ENCODE data around the gene NAV2.

Gene NAV2

GRCh38 chr11:20020716-20021115 lies 308.1 kb downstream of the NAV2 start:
- H3K36me3 ChIP-seq (ENCODE audit: control insufficient read depth, insufficient read depth, low read length), result no peaks in the 10 kb centered on the region; the same call in 1 of the 2 replicates
- no peak overlapping the region for H3K9ac ChIP-seq (ENCODE audit: low read depth, low read length)
- no peaks in the 10 kb centered on the region for H3K27me3 ChIP-seq (ENCODE audit: control insufficient read depth, insufficient read depth, low read length)
- H3K4me3 ChIP-seq (ENCODE audit: low read depth, low read length), result no peak overlapping the region
- H3K27ac ChIP-seq (ENCODE audit: low read depth, low read length), result no peak overlapping the region
- peaks cover 72% of the 10 kb centered on the region for H3K4me1 ChIP-seq (ENCODE audit: control insufficient read depth, insufficient read depth, low read length)
- no peaks in the 10 kb centered on the region for H3K9me3 ChIP-seq (ENCODE audit: control insufficient read depth, insufficient read depth, low read length)

- peak overlapping the region; percentile 93 for H3K27ac ChIP-seq (ENCODE audit: low read depth, low read length)
- no peaks in the 10 kb centered on the region for H3K9me3 ChIP-seq (ENCODE audit: control insufficient read depth, insufficient read depth, low read length)
- no peaks in the 10 kb centered on the region; the same call in 1 of the 2 replicates for H3K36me3 ChIP-seq (ENCODE audit: control insufficient read depth, insufficient read depth, low read length)
- peaks cover 71% of the 10 kb centered on the region for H3K4me1 ChIP-seq (ENCODE audit: control insufficient read depth, insufficient read depth, low read length)
- no peak overlapping the region for H3K9ac ChIP-seq (ENCODE audit: low read depth, low read length)
- peak overlapping the region; percentile 65; the same call in 1 of the 2 replicates for H3K4me3 ChIP-seq (ENCODE audit: low read depth, low read length)
- no peaks in the 10 kb centered on the region for H3K27me3 ChIP-seq (ENCODE audit: control insufficient read depth, insufficient read depth, low read length)
Observed at GRCh38 chr11:20021212-20021611, 308.6 kb downstream of the NAV2 start.

- Histone ChIP-seq H3K9me3 (ENCODE audit: control insufficient read depth, insufficient read depth, low read length) (no peaks in the 10 kb centered on the region), H3K27ac (ENCODE audit: low read depth, low read length) (peak overlapping the region; percentile 93), H3K4me3 (ENCODE audit: low read depth, low read length) (peak overlapping the region; percentile 65), H3K9ac (ENCODE audit: low read depth, low read length) (no peak overlapping the region), H3K4me1 (ENCODE audit: control insufficient read depth, insufficient read depth, low read length) (peaks cover 71% of the 10 kb centered on the region), H3K36me3 (ENCODE audit: control insufficient read depth, insufficient read depth, low read length) (no peaks in the 10 kb centered on the region; the same call in 1 of the 2 replicates), H3K27me3 (ENCODE audit: control insufficient read depth, insufficient read depth, low read length) (no peaks in the 10 kb centered on the region)
Observed at GRCh38 chr11:20021771-20022362, 309.2 kb downstream of the NAV2 start.

GRCh38 chr11:20022363-20023081 lies 309.9 kb downstream of the NAV2 start:
- Histone ChIP-seq H3K4me1 (ENCODE audit: control insufficient read depth, insufficient read depth, low read length) (peaks cover 68% of the 10 kb centered on the region), H3K9ac (ENCODE audit: low read depth, low read length) (peak overlapping the region; percentile 29; the same call in 1 of the 2 replicates), H3K4me3 (ENCODE audit: low read depth, low read length) (peak overlapping the region; percentile 65), H3K36me3 (ENCODE audit: control insufficient read depth, insufficient read depth, low read length) (no peaks in the 10 kb centered on the region; the same call in 1 of the 2 replicates), H3K27ac (ENCODE audit: low read depth, low read length) (peak overlapping the region; percentile 93), H3K27me3 (ENCODE audit: control insufficient read depth, insufficient read depth, low read length) (no peaks in the 10 kb centered on the region), H3K9me3 (ENCODE audit: control insufficient read depth, insufficient read depth, low read length) (no peaks in the 10 kb centered on the region)

- H3K9me3 ChIP-seq (ENCODE audit: control insufficient read depth, insufficient read depth, low read length), result no peaks in the 10 kb centered on the region
- H3K27me3 ChIP-seq (ENCODE audit: control insufficient read depth, insufficient read depth, low read length), result 0 out of 2 replicates have a peak, but pooled peaks cover 2% of the 10 kb centered on the region
- H3K27ac ChIP-seq (ENCODE audit: low read depth, low read length), result peak overlapping the region; percentile 93
- peaks cover 70% of the 10 kb centered on the region for H3K4me1 ChIP-seq (ENCODE audit: control insufficient read depth, insufficient read depth, low read length)
- peak overlapping the region; percentile 65 for H3K4me3 ChIP-seq (ENCODE audit: low read depth, low read length)
- peak overlapping the region; percentile 46 for H3K9ac ChIP-seq (ENCODE audit: low read depth, low read length)
- H3K36me3 ChIP-seq (ENCODE audit: control insufficient read depth, insufficient read depth, low read length), result no peaks in the 10 kb centered on the region; the same call in 1 of the 2 replicates
Observed at GRCh38 chr11:20023082-20023426, 310.4 kb downstream of the NAV2 start.

GRCh38 chr11:20024172-20024935 lies 311.7 kb downstream of the NAV2 start:
- peaks cover 83% of the 10 kb centered on the region for H3K4me1 ChIP-seq (ENCODE audit: control insufficient read depth, insufficient read depth, low read length)
- H3K4me3 ChIP-seq (ENCODE audit: low read depth, low read length), result peak overlapping the region; percentile 65
- peak overlapping the region; percentile 93 for H3K27ac ChIP-seq (ENCODE audit: low read depth, low read length)
- no peak overlapping the region for H3K9ac ChIP-seq (ENCODE audit: low read depth, low read length)
- H3K9me3 ChIP-seq (ENCODE audit: control insufficient read depth, insufficient read depth, low read length), result no peaks in the 10 kb centered on the region
- H3K36me3 ChIP-seq (ENCODE audit: control insufficient read depth, insufficient read depth, low read length), result no peaks in the 10 kb centered on the region
- H3K27me3 ChIP-seq (ENCODE audit: control insufficient read depth, insufficient read depth, low read length), result peaks cover 15% of the 10 kb centered on the region

- no peaks in the 10 kb centered on the region for H3K36me3 ChIP-seq (ENCODE audit: control insufficient read depth, insufficient read depth, low read length)
- peaks cover 19% of the 10 kb centered on the region for H3K27me3 ChIP-seq (ENCODE audit: control insufficient read depth, insufficient read depth, low read length)
- H3K4me3 ChIP-seq (ENCODE audit: low read depth, low read length), result peak overlapping the region; percentile 65
- no peaks in the 10 kb centered on the region for H3K9me3 ChIP-seq (ENCODE audit: control insufficient read depth, insufficient read depth, low read length)
- peaks cover 87% of the 10 kb centered on the region for H3K4me1 ChIP-seq (ENCODE audit: control insufficient read depth, insufficient read depth, low read length)
- H3K27ac ChIP-seq (ENCODE audit: low read depth, low read length), result peak overlapping the region; percentile 93
- H3K9ac ChIP-seq (ENCODE audit: low read depth, low read length), result no peak overlapping the region
Observed at GRCh38 chr11:20025332-20025840, 312.7 kb downstream of the NAV2 start.

- Histone ChIP-seq H3K27me3 (ENCODE audit: control insufficient read depth, insufficient read depth, low read length) (peaks cover 19% of the 10 kb centered on the region), H3K9ac (ENCODE audit: low read depth, low read length) (no peak overlapping the region), H3K27ac (ENCODE audit: low read depth, low read length) (peak overlapping the region; percentile 93), H3K4me3 (ENCODE audit: low read depth, low read length) (peak overlapping the region; percentile 44; the same call in 1 of the 2 replicates), H3K36me3 (ENCODE audit: control insufficient read depth, insufficient read depth, low read length) (no peaks in the 10 kb centered on the region), H3K9me3 (ENCODE audit: control insufficient read depth, insufficient read depth, low read length) (no peaks in the 10 kb centered on the region), H3K4me1 (ENCODE audit: control insufficient read depth, insufficient read depth, low read length) (peaks cover 87% of the 10 kb centered on the region)
Observed at GRCh38 chr11:20026629-20027555, 314.3 kb downstream of the NAV2 start.

GRCh38 chr11:20027556-20028013 lies 314.9 kb downstream of the NAV2 start:
- Histone ChIP-seq H3K4me1 (ENCODE audit: control insufficient read depth, insufficient read depth, low read length) (peaks cover 87% of the 10 kb centered on the region), H3K36me3 (ENCODE audit: control insufficient read depth, insufficient read depth, low read length) (no peaks in the 10 kb centered on the region), H3K9me3 (ENCODE audit: control insufficient read depth, insufficient read depth, low read length) (no peaks in the 10 kb centered on the region), H3K27ac (ENCODE audit: low read depth, low read length) (peak overlapping the region; percentile 93), H3K9ac (ENCODE audit: low read depth, low read length) (no peak overlapping the region), H3K27me3 (ENCODE audit: control insufficient read depth, insufficient read depth, low read length) (peaks cover 19% of the 10 kb centered on the region), H3K4me3 (ENCODE audit: low read depth, low read length) (peak overlapping the region; percentile 44)

GRCh38 chr11:20029193-20029592 lies 316.6 kb downstream of the NAV2 start:
- Histone ChIP-seq H3K27ac (ENCODE audit: low read depth, low read length) (no peak overlapping the region), H3K4me1 (ENCODE audit: control insufficient read depth, insufficient read depth, low read length) (peaks cover 86% of the 10 kb centered on the region), H3K27me3 (ENCODE audit: control insufficient read depth, insufficient read depth, low read length) (peaks cover 19% of the 10 kb centered on the region), H3K9ac (ENCODE audit: low read depth, low read length) (no peak overlapping the region), H3K4me3 (ENCODE audit: low read depth, low read length) (no peak overlapping the region), H3K36me3 (ENCODE audit: control insufficient read depth, insufficient read depth, low read length) (no peaks in the 10 kb centered on the region), H3K9me3 (ENCODE audit: control insufficient read depth, insufficient read depth, low read length) (no peaks in the 10 kb centered on the region)
